GM21526 (cell line): ENCODE measurements around the gene PEX26.
"Not testable (repeated sequence)": the region's sequence is repeated elsewhere in the genome, so short reads cannot be mapped to it uniquely, and the experiment has no call there.

Experiments
- ATAC-seq: cut with Tn5 transposase; IDR thresholded peaks from one replicate; pipeline ENCODE4 v1.9.1; 2021; ENCODE audit warnings: moderate library complexity; ENCODE audit not compliant: unreplicated experiment, low FRiP score

The PEX26 gene

DNA sequence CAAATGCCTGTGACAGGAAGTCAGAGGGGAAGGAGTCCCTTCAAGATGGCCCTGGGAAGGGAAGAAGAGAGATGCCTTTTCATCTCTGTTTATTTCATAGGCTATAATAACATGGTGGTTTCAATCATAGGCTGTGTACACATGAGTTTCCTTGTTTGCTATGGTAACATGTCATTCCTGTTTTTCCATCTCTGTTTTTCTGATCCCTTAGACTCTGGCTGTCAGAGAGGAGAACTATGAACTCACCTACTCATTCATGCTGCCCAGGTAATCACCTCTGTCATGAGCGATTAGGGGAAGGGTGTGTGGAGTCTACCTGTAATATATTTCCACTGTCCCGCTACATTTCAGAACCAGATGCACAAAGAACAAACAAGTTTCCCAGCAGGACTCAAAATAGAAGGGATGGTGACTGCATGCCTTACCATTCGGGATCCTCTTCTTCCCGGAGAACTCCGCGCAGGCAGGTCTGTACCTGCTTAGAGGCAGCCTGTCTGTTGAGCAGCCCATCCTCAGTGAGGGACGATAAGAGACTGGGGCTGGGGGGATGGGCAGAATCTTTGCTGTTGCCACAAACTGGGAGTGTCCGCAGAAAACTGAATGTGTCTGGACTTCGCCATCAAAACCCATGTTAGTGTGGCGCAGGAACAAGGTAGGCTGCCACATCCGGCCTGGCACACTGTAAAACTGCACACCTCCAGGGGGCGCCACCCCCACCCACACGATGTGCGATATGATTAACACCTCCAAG lies 7.1 kb upstream of the PEX26 start:
- no peak for ATAC-seq

DNA sequence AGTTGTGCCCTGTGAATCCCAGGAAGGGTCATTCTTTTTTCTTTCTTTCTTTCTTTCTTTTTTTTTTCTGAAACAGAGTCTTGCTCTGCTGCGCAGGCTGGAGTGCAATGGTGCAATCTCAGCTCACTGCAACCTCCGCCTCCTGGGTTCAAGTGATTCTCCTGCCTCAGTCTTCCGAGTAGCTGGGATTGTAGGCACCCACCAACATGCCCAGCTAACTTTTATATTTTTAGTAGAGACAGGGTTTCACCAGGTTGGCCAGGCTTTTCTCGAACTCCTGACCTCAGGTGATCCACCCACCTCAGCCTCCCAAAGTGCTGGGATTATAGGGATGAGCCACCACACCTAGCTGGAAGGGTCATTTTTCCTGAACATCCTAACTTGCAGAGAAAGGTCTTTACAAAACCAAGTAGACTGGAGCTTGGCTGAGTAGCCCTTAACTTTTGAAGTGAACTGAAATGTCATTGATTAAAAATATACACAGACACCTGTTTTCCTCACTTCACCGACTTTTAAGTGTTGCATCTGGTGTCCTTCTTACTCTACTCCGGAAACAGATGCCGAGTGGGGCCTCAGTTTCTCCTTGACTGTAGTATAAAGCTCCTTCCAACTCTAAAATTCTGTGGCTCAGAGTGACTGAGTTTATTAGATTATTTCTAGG lies 6.4 kb upstream of the PEX26 start:
- not testable (repeated sequence) for ATAC-seq

GRCh38 chr22:18071968-18072310 lies 5.9 kb upstream of the PEX26 start:
- ATAC-seq = no peak

DNA sequence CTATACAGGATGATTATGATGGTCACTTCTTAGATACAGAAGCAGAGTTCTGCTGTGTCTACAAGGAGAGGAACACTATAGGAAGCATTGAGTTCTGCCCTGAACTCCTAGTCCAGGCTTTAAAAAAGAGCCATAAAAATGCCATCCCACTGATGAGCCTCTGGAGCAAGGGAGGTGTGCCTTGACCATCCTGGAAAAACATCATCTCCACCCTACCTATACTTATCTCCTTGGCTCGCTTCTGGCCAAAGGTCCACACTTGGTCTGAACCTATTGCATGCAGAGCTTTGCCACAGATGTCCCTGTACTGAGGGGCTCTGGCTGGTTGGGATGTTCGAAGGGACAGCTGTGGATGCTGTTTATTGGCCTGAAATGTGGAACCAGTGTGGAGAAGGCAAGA lies 4.3 kb upstream of the PEX26 start:
- no peak for ATAC-seq

- ATAC-seq = not testable (repeated sequence)
Measured at GRCh38 chr22:18073927-18074326, 3.9 kb upstream of the PEX26 start.

DNA sequence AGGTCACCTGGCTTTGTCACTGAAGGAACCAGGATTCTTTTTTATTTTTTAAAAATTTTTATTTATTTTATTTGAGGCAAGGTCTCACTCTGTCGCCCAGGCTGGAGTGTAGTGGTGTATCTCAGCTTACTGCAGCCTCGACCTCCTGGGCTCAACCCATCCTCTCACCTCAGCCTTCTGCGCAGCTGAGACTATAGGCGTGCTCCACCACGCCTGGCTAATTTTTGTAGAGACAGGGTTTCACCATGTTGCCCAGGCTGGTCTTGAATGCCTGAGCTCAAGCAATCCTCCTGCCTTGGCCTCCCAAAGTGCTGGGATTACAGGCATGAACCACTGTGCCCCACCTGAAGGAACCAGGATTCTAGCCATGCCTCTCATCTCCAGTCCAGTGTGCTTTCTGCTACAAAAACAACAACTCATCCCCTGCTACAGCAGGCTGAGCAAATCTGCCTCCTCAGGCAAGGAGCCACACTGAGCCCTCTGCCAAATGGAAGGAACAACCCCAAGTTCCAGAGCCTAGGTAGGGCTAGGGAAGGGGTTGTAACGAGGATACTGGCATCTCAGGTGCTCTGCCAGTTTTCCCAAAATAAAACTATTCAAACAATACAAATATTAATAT lies 2.6 kb upstream of the PEX26 start:
- no peak for ATAC-seq

- no peak for ATAC-seq
Measured at GRCh38 chr22:18075720-18076497, 1.9 kb upstream of the PEX26 start.

DNA sequence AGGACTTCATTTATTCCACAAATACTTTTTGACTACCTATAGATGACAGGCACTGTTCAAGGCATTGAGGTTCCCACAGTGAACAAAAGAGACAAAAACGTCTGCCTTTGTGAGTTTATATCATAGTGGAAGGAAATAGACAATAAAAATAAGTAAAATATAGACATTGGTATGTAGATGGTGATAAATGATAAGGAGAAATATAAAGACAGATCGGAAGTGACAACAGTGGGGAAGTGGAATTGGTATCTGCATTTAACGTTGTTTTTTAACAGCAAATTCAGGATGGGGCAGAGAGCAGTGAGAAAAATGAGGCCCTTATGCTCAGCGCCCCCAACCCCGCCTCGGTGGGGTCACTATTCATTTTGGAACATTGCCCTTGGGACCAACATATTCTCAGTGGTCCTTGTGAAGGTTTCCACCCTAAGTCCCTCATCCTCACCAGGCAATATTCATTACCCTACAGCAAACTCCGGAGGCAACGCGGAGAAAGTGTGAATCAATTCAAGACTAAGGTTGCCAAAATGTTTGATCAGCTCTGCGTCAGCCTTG lies 627 bp upstream of the PEX26 start:
- ATAC-seq = peak; percentile 13

DNA sequence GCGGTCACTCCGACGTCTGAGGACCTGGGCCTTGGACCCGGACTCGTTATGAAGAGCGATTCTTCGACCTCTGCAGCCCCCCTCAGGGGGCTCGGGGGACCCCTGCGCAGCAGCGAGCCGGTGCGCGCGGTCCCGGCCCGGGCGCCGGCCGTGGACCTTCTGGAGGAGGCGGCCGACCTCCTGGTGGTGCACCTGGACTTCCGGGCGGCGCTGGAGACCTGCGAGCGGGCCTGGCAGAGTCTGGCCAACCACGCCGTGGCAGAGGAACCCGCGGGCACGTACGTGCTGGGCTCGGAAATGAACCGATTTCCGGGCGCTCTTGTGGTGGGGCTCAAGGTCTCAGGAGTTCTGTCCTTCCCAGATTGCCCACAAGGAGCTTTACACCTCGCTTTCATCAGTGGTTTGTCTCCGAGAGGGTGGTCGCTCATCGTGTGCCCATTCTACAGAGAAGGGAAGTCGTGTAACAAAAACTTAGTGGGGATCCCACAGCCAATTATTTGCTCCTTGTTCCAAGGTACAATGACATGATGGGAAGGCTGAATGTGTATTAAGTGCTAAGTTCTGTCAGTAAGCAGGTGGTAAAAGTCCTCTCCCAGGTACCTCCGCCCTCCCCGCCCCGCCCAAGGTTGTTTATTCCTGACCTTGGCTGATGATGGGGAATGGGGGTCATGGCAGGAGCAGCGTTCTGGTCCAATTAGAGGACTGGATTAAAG lies 695 bp downstream of the PEX26 start:
- no peak for ATAC-seq

DNA sequence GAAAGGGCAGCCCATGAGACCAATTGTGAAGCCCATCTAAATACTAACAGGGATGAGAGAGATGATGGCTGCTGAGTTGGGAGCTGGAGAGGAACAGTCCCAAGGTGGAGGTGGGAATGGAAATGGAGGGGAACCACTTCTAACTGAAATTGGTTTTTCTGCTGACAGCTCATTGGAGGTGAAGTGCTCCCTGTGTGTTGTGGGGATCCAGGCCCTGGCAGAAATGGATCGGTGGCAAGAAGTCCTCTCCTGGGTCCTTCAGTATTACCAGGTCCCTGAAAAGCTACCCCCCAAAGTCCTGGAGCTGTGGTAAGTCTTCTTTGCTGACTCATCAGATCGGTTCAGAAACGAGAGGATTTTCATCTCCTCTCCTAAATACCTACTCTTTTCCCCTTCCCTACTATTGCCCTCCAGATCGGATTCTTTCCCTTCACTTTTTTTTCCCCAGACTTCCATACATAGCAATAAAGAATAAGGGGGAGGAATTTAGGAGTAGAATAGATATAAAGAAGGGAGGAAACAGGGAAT lies 2.0 kb downstream of the PEX26 start:
- ATAC-seq = no peak

DNA sequence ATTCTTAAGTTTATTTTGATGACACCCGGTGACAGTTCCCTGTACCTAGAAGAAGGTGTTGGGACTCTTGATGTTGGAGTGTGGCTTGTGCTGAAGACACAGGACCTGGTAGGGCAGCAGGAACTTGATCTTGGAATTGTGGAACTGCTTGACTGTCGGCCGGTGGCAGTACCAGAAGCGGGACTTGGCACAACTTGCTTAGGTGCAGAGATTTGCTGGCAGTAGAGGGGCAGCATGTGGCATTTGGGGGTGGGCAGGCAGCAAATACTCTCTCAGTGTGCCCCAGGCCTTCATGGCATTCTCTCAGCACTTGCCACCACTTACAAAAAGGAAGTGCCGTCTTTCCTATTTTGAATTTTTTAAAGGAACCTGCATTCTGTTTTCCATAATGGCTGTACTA lies 3.6 kb downstream of the PEX26 start:
- no peak for ATAC-seq

- no peak for ATAC-seq
Measured at GRCh38 chr22:18082467-18082866, 4.7 kb downstream of the PEX26 start.

GRCh38 chr22:18083406-18083805 lies 5.6 kb downstream of the PEX26 start:
- no peak for ATAC-seq

- no peak for ATAC-seq
Measured at GRCh38 chr22:18085188-18085587, 7.4 kb downstream of the PEX26 start.

DNA sequence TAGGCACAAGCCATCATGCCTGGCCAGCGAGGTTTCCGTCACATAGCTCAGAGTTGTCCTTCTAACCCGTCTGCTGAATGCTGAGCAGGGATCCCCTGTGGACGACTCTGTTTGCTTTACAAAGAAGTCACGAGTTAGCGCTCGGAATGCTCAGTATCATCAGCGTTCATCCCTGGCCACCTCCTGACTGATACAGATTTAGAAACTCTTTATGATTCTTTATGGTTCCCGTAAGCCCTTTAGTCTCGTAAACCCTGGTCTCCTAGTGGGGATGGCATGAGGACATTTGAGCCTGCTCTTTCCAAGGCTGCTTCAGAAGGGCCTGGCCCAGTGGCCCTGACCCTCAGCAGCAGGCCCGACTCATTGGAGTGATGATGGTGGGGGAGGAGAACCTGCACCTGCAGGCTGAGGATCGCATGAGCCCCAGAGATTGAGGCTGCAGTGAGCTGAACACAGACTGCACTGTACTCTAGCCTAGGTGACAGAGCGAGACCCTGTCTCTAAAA lies 9.6 kb downstream of the PEX26 start:
- ATAC-seq = no peak

GRCh38 chr22:18088825-18089568 lies 11.2 kb downstream of the PEX26 start:
- ATAC-seq = no peak

DNA sequence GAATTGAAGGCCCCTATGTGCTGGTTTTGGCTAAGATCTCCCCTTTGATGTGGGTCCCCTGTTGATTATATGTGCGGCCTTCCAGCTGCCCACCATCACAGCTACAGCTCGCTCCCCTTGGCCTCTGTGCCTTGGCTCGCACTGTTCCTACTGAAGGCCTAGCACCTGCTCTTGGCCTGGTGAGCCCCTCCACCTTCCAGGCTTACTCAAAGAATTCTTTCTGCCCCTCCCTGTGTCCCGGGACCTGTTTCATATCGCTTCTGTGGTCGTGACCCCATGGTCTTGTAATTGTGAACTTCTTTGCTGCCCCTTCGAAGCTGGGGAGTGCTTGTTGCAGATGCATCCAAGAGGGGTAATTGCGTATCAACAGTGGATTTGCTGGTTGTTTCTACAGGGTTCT lies 12.5 kb downstream of the PEX26 start:
- ATAC-seq = no peak

- no peak for ATAC-seq
Measured at GRCh38 chr22:18091478-18091877, 13.7 kb downstream of the PEX26 start.

DNA sequence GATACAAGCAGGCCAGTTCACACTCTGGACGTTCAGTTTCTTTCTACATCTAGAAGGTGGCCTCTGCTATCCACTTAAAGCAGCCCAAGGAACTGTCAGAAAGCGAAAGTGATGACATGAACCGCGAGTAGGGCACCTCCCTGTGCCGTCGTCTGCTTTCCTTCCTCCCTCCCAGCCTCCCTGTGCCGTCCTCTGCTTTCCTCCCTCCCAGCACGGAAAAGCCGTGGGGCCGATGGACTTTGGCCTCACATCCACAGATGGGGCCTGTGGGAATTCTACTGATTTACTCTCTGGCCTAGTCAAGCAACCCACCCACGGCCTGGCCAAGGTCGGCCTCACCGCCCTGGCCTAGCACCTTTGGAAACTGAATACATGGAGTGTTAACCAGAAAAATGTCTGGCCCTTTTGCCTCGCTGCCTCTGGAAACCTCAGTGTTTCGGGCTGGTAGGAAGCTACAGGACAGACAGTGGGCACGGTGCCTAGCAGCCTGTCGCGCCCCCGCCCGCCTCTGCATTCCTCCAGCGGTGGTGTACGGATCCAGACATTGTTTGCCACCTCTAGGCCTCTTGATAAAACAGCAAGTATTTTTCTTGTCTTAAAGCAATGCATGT lies 14.2 kb downstream of the PEX26 start:
- ATAC-seq = no peak
